Measurements from ENCODE around the gene SLC6A7. TPM values are rescaled to one million over a fixed set of nuclear protein-coding genes. Genes with fewer than 3 reads are reported as not detected.

Gene SLC6A7
- polyA plus RNA-seq, 3 donors, result 0.04 to 0.17 (median 0.12) TPM

- DNase-seq, result peak; percentile 86
Measured at GRCh38 chr5:150155258-150156026, 34.4 kb upstream of the SLC6A7 start, which contains the start of gene PDGFRB. Gene PDGFRB, minus strand, starts transcription at chr5:150155845. Its CDS starts 18,798 bp downstream, at chr5:150137047.

DNA sequence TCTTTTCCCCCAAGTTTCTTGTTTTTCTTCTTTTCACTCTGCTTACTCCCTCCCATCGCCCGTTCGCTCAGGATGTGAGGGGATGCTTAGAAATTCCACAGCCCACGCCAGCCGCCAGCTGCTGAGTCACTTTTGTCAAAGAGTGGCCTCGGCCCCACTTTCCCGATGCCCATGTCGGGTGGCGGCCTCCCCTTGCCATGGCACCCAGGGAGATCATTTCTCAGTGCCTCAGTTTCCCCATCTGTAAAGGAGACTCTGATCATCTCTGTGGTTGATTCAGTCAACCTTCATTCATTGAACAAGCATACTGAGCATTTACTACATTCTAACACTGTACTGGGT, 33.9 kb upstream of the SLC6A7 start:
- no peak for DNase-seq

DNA sequence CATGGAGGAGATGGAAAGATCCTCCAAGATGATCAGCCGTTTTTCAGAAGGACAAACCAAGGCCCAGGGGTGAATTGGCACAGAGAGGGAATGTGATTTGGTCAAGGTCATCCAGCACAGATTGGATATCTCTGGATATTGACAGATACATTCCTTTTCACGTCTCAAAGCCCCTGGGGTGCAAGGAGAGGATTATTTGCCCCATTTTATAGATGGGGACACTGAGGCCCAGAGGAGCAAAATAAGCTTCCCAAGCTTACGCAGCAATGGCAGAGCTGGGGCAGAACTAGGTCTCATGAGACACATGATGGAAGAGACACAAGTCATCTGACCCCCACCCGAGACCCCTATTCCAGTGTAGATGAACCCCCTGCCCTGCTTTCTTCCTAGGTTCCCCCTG, 33.3 kb upstream of the SLC6A7 start:
- no peak for DNase-seq

DNA sequence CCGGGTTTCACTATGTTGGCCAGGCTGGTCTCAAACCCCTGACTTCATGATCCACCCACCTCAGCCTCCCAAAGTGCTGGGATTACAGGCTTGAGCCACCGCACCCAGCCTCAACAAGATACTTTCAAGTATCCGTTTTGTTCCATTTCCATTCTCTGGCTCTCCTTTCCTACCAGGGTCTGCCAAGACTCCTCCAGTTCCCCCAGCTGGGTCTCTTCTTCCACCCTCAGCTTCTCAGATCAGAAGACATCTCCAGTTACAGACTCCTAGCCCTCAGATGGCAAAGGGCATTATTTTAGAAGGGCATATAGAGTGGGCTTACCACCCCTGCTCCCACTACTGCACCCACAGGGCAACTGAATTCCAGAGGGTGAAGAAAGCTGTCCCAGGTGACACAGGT, 32.7 kb upstream of the SLC6A7 start:
- no peak for DNase-seq

DNA sequence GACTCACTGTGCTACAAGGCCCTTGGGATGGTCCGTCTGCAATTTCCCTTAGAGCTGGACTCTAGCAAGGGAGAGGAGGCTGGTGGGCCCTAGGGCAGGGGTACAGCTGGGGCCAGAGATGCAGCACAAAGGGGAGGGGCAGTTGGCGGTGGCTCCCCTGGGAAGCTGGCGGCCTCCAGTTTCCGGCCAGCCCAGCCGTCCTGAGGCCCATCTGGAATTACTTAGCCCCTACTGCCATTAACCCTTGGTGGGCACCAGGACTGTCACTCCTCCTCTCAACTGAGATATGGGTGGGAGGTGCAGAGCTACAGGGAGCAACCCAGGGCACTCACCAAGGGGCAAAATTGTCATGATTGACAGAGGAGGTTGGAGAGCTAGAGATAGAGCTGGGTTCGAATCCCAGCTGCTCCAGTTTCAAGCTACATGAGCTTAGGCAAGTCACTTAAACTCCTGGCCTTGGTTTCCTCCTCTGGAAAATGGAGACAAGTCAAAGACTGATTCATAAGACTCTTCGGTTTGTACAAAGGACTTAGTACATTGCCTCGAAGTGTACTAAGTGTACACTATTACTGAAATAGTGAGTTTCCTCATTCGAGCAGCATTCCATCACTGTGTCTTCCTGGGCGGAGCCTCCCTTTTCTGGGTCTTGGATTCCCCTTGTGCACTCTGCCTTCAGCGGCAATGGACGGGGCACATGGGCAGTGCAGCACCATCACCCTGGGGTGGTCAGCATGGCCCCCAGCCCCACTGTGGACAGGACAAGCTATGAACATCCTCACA, 31.5 kb upstream of the SLC6A7 start:
- no peak for DNase-seq

GRCh38 chr5:150159031-150159430, 30.8 kb upstream of the SLC6A7 start:
- no peak for DNase-seq

DNA sequence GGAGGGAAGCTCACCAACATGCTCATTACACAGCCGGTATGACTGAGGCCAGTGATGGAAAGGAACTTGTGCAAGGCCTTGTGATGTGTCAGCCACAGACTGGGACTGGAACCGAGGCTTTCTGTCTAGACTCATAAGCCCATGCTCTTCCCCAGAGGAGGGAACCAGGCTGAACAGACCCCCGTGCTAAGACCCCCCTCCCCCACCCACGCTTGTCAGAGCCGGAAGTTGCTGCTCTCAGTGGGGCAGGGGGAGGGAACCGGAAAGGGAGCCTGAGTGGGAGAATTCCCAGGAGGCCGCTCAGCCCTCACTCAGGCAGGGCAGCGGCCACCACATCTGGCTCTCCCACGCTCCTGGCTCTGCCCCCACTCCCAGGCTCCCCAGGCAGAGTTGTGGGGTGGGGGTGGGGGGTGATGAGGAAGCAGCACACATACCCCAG, 30.1 kb upstream of the SLC6A7 start:
- DNase-seq, result peak; percentile 78

- no peak for DNase-seq
Measured at GRCh38 chr5:150160448-150161081, 29.3 kb upstream of the SLC6A7 start.

DNA sequence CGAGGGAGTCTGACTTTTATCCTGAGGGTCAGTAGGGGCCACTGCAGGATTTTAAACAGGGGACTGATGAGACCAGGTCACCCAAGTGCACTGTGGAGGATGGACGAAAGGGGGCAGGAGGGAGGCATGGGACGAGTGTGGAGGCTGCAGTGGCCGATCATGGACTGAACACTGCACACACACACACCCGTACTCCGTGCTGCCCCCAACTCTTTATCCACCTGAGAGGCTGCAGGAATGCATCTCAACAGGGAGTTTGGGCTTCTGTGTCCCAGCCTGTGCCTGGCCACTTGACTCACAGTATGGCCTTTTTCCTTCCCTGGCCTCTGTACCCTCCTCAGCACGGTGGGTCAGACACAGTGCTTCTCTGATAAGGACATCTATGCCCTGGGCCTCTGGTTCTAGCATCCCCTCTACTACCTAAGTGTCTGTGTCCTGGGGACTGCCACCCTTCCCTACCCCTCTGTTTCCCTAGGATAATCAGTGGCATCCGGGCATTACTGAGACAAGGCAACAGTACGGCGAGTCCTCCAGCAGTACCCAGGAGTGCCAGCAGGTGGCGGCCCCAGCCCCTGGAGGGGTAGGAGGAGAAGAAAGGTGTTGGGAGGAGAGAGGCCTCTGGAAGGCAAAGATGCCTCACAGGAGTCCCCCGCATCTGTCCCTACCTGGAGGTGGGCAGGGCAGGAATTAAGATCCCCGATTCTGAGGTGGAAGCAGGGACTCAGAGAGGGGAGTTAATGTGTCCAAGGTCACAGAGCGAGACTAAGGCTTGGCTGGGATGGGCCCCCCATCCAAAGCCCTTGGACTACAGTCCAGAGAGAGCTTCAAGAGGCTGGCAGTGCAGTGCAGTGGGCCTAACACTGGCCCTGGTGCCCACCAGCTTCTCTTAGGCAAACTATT, 28.4 kb upstream of the SLC6A7 start:
- no peak for DNase-seq

- no peak for DNase-seq
Measured at GRCh38 chr5:150162142-150162513, 27.7 kb upstream of the SLC6A7 start.

- no peak for DNase-seq
Measured at GRCh38 chr5:150163035-150163434, 26.8 kb upstream of the SLC6A7 start.

- DNase-seq, result no peak
Measured at GRCh38 chr5:150163547-150164059, 26.3 kb upstream of the SLC6A7 start.

- DNase-seq, result no peak
Measured at GRCh38 chr5:150164211-150164980, 25.5 kb upstream of the SLC6A7 start.

- DNase-seq, result no peak
Measured at GRCh38 chr5:150166037-150166649, 23.7 kb upstream of the SLC6A7 start.

DNA sequence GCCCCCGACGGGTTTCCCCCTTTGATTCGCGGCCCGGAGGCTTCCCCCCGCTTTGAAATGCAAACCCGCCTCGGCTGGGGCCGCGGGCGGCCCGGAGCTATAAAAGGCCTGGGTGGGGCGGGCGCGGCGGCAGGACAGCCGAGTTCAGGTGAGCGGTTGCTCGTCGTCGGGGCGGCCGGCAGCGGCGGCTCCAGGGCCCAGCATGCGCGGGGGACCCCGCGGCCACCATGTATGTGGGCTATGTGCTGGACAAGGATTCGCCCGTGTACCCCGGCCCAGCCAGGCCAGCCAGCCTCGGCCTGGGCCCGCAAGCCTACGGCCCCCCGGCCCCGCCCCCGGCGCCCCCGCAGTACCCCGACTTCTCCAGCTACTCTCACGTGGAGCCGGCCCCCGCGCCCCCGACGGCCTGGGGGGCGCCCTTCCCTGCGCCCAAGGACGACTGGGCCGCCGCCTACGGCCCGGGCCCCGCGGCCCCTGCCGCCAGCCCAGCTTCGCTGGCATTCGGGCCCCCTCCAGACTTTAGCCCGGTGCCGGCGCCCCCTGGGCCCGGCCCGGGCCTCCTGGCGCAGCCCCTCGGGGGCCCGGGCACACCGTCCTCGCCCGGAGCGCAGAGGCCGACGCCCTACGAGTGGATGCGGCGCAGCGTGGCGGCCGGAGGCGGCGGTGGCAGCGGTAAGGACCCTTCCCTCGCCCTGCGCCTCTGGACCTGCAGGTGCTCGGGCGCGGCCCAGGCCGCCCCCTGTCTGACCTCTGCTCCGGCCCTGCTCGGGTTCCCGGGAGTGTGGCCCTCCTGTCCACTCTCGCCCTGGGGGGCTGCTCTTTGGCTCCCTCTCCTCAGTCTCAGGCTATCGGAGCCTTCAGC, 23.0 kb upstream of the SLC6A7 start, which contains the start of gene CDX1:
Gene CDX1, plus strand, starts transcription at position 129 of the 862 bp plus-strand sequence. Its CDS starts 99 bp downstream, at position 228.
- no peak for DNase-seq

- no peak for DNase-seq
Measured at GRCh38 chr5:150167512-150167850, 22.4 kb upstream of the SLC6A7 start.

DNA sequence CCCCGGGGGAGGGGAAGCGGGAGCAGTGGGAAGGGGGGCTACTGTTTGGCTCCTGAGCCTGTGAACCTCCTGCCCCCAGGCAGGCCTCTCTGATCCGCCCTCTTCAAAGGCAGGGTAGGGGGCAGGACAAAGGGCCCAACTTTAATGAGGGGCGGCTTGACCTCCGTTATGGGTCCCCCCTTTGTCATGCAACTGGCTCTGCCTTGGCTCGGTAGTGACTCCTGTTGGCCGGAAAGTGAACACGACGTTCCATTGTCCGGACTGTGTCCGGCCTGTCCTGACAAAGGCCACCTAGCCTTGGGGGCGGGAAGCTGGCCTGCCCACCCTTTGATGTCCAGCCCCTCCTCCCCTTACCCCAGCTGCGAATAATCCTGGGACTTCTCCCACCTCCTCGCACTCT, 22.0 kb upstream of the SLC6A7 start:
- DNase-seq, result no peak

GRCh38 chr5:150168864-150169263, 21.0 kb upstream of the SLC6A7 start:
- DNase-seq, result no peak

- no peak for DNase-seq
Measured at GRCh38 chr5:150172145-150172544, 17.7 kb upstream of the SLC6A7 start.

Measured in renal pelvis (tissue), 4 donors.